Sigmoid colon (tissue), 4 donors: Measurements from ENCODE around the gene ITPR1.

ENCODE experiments used
- CTCF ChIP-seq, 4 experiments: fragments of 450-650 bp in 3 of 4; fragments of 200-600 bp in 1 of 4; IDR thresholded peaks; one replicate each; pipeline ENCODE4 v1.5.1; 2016 to 2019; ENCODE audit warnings: antibody characterized with exemption in 4 of 4, mild to moderate bottlenecking in 3 of 4, moderate library complexity in 2 of 4
- POLR2AphosphoS5 ChIP-seq, 4 donors: sonication (generic); formaldehyde crosslinking; IDR thresholded peaks; one replicate each; pipeline ENCODE4 v1.6.1; 2017; ENCODE audit warnings: antibody characterized with exemption in 4 of 4

DNA sequence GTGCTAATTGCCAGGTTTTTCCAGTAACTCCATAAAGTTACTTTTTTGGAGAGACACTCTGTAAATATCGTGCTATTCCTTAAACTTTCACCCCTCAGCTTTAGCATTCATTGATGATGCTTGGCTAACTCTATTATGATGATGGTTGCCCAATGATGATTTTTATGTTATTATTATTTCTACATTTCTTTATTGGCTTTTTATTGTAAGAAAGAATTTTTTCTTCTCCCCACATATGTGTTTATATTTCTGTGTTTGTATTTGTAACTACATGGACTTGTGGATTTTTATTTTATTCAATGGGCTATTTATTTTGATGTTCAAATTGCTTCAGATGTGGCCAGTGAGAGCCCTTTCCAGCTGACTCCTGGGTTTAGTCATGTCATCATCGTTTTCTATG is 323.6 kb downstream of the ITPR1 start:
- TF ChIP-seq CTCF (IDR thresholded peaks at IDR 0.05) (no peak), POLR2AphosphoS5 (IDR thresholded peaks at IDR 0.05) (no peak)
